ENCODE data around the gene SFXN1.
"Not testable (repeated sequence)": the region's sequence is repeated elsewhere in the genome, so short reads cannot be mapped to it uniquely, and the experiment has no call there.

The SFXN1 gene

DNA sequence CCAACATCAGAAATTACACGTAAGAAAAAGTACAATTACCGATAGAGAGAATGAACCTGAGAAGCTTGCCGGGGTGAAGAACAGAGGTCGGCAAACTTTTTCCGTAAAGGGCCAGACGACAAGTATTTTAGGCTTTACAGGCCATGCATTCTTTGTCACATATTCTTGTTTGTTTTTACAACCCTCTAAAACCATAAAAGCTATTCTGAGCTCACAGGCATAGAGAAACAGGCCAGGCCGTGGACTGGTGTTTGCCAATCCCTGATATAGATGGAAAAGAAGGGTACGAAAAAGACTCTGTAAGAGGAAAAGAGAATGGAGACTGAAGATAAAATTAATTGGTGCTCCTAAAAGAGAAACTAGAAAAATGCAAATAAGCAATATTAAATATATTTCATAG is 15.4 kb downstream of the SFXN1 start:
- H3K79me2 ChIP-seq (ENCODE audit: control insufficient read depth, insufficient read depth, low read length, poor library complexity): no peaks in the 10 kb centered on the region
- H3K9ac ChIP-seq (ENCODE audit: low read length): no peak overlapping the region

DNA sequence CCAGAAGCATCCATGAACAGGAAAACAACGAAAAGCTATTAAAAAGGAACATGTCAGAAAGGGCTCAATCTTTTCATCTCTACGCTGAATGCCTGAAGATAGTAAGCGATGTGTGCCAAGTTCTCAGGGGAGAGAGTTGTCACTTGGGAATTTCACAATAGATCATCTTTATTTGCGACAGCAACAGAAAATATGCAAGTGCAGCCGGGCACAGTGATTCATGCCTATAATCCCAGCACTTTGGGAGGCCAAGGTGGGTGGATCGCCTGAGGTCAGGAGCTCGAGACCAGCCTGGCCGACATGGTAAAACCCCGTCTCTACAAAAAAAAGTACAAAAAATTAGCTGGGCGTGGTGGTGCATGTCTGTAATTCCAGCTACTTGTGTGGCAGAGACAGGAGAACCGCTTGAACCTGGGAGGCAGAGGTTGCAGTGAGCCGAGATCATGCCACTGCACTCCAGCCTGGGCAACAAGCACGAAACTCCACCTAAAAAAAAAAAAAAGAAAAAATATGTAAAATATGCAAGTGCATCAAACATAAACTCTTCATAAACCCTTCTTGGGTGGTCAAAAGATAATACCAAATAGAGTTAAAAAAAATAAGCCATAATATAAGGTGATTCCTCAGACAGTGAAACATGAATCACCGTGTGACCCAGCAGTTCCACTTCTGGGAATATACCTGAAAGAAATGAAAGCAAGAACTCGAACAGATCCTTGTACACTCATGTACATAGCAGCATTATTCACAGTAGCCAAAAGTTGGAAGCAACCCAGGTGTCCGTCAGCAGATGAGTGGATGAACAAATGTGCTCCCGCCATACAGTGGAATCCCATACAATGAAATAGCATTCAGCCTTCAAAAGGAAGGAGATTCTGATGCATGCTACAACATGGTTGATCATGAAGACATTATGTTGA is 16.2 kb downstream of the SFXN1 start:
- DNase-seq: peak in 1 of 2 donors; percentile 68
- no peak overlapping the region for H3K23ac ChIP-seq (ENCODE audit: low read length)
- H2AFZ ChIP-seq (ENCODE audit: insufficient read depth, low read length, poor library complexity): no peak overlapping the region
- peak overlapping the region; percentile 39 for H3K27ac ChIP-seq (ENCODE audit: low read depth, low read length)
- H3K18ac ChIP-seq (ENCODE audit: low read length): no peak overlapping the region
- no peak overlapping the region for H2BK5ac ChIP-seq (ENCODE audit: low read depth, low read length, poor library complexity)
- no peak overlapping the region for H3K14ac ChIP-seq (ENCODE audit: low read length)
- no peak overlapping the region for H3K4ac ChIP-seq (ENCODE audit: low read depth, low read length)
- peak overlapping the region; percentile 21 for H4K91ac ChIP-seq (ENCODE audit: low read depth, low read length)
- no peak overlapping the region for H2AK5ac ChIP-seq (ENCODE audit: low read length)
- no peak overlapping the region for H2BK120ac ChIP-seq (ENCODE audit: insufficient read depth, low read length, poor library complexity)
- H3K79me2 ChIP-seq (ENCODE audit: control insufficient read depth, insufficient read depth, low read length, poor library complexity): no peaks in the 10 kb centered on the region
- H4K8ac ChIP-seq (ENCODE audit: low read depth, low read length): no peak overlapping the region
- peaks cover 2% of the 10 kb centered on the region for H3K79me1 ChIP-seq (ENCODE audit: low read length)
- H3K36me3 ChIP-seq (ENCODE audit: control insufficient read depth in 1 of 2, insufficient read depth in 2 of 2, low read length in 2 of 2): peaks cover 18 to 29% of the 10 kb centered on the region in 2 experiments
- no peak overlapping the region for H2BK12ac ChIP-seq (ENCODE audit: low read length)
- no peak overlapping the region for H3K4me2 ChIP-seq (ENCODE audit: low read length)
- H4K12ac ChIP-seq (ENCODE audit: low read depth, low read length): no peak overlapping the region
- H3K9me3 ChIP-seq (ENCODE audit: insufficient read depth, low read depth, low read length): no peaks in the 10 kb centered on the region
- H3K9ac ChIP-seq (ENCODE audit: low read length): no peak overlapping the region
- peaks cover 0 to 7% of the 10 kb centered on the region in 2 experiments for H3K4me1 ChIP-seq (ENCODE audit: control insufficient read depth in 1 of 2, insufficient read depth in 2 of 2, low read length in 2 of 2)
- H3K27me3 ChIP-seq (ENCODE audit: insufficient read depth, low read length): no peaks in the 10 kb centered on the region
- no CpG with 5 or more reads among the region's 17 CpGs for WGBS (ENCODE audit: extremely low coverage, insufficient coverage, insufficient read length)
- no peak overlapping the region for H3K4me3 ChIP-seq (ENCODE audit: low read depth, low read length)

More for the DNA sequence above, 15.4 kb downstream of the SFXN1 start:
- Histone ChIP-seq H3K4me2 (ENCODE audit: low read length) (no peak overlapping the region), H3K27me3 (ENCODE audit: insufficient read depth, low read length) (no peaks in the 10 kb centered on the region), H3K4me1 (ENCODE audit: control insufficient read depth in 1 of 2, insufficient read depth in 2 of 2, low read length in 2 of 2) (peaks cover 0 to 8% of the 10 kb centered on the region in 2 experiments), H3K79me1 (ENCODE audit: low read length) (peaks cover 2% of the 10 kb centered on the region), H3K4me3 (ENCODE audit: low read depth, low read length) (no peak overlapping the region), H2BK12ac (ENCODE audit: low read length) (no peak overlapping the region), H3K4ac (ENCODE audit: low read depth, low read length) (no peak overlapping the region), H3K14ac (ENCODE audit: low read length) (no peak overlapping the region), H3K27ac (ENCODE audit: low read depth, low read length) (no peak overlapping the region), H3K18ac (ENCODE audit: low read length) (no peak overlapping the region), H3K23ac (ENCODE audit: low read length) (no peak overlapping the region), H3K36me3 (ENCODE audit: control insufficient read depth in 1 of 2, insufficient read depth in 2 of 2, low read length in 2 of 2) (peaks cover 18 to 31% of the 10 kb centered on the region in 2 experiments), H2BK5ac (ENCODE audit: low read depth, low read length, poor library complexity) (no peak overlapping the region), H2AK5ac (ENCODE audit: low read length) (no peak overlapping the region), H4K12ac (ENCODE audit: low read depth, low read length) (no peak overlapping the region), H3K9me3 (ENCODE audit: insufficient read depth, low read depth, low read length) (no peaks in the 10 kb centered on the region), H2BK120ac (ENCODE audit: insufficient read depth, low read length, poor library complexity) (no peak overlapping the region), H4K8ac (ENCODE audit: low read depth, low read length) (no peak overlapping the region), H2AFZ (ENCODE audit: insufficient read depth, low read length, poor library complexity) (no peak overlapping the region), H4K91ac (ENCODE audit: low read depth, low read length) (no peak overlapping the region)
- no CpG with 5 or more reads among the region's 8 CpGs for WGBS (ENCODE audit: extremely low coverage, insufficient coverage, insufficient read length)
- no peak for DNase-seq

DNA sequence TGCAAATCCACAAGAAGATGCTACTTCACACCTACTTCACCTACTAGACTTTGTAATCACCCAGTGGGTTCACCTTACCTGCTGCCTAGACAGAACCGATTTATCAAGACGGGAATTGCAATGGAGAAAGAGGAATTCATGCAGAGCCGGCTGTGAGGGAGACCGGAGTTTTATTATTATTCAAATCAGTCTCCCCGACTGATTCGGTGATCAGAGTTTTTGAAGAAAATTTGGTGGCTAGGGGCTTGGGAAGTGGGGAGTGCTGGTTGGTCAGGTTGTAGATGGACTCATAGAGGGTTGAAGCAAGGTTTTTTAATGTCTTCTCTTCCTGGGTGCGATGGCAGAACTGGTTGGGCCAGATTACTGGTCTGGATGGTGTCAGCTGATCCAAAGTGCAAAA is 23.4 kb downstream of the SFXN1 start:
- Histone ChIP-seq H3K18ac (ENCODE audit: low read length) (peak overlapping the region; percentile 71), H2BK120ac (ENCODE audit: insufficient read depth, low read length, poor library complexity) (peak overlapping the region; percentile 53), H3K27ac (ENCODE audit: low read depth, low read length) (peak overlapping the region; percentile 48)

DNA sequence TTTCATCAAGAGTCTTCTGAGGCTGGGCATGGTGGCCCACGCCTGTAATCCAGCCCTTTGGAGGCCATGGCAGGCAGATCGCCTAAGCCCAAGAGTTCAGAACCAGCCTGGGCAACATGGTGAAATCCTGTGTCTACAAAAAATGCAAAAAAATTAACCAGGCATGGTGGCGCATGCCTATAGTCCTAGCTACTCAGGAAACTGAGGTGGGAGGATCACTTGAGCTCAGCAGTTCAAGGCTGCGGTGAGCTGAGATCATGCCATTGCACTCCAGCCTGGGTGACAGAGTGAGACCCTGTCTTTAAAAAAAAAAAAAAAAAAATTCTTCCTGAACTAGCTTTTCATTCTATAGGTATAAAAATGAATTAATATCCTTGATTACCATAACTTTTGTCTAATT is 29.3 kb downstream of the SFXN1 start:
- not testable (repeated sequence) for H2AFZ ChIP-seq (ENCODE audit: insufficient read depth, low read length, poor library complexity); H2AK5ac ChIP-seq (ENCODE audit: low read length); H4K8ac ChIP-seq (ENCODE audit: low read depth, low read length); H3K27ac ChIP-seq (ENCODE audit: low read depth, low read length); H3K4ac ChIP-seq (ENCODE audit: low read depth, low read length); H2BK12ac ChIP-seq (ENCODE audit: low read length); H2BK5ac ChIP-seq (ENCODE audit: low read depth, low read length, poor library complexity); H3K4me3 ChIP-seq (ENCODE audit: low read depth, low read length); H3K9me3 ChIP-seq (ENCODE audit: insufficient read depth, low read depth, low read length); H3K9ac ChIP-seq (ENCODE audit: low read length); H4K91ac ChIP-seq (ENCODE audit: low read depth, low read length); H3K27me3 ChIP-seq (ENCODE audit: insufficient read depth, low read length); H3K18ac ChIP-seq (ENCODE audit: low read length); H3K79me1 ChIP-seq (ENCODE audit: low read length); H3K23ac ChIP-seq (ENCODE audit: low read length); H3K79me2 ChIP-seq (ENCODE audit: control insufficient read depth, insufficient read depth, low read length, poor library complexity); DNase-seq; H2BK120ac ChIP-seq (ENCODE audit: insufficient read depth, low read length, poor library complexity); H4K12ac ChIP-seq (ENCODE audit: low read depth, low read length); H3K14ac ChIP-seq (ENCODE audit: low read length); H3K4me1 ChIP-seq (ENCODE audit: control insufficient read depth in 1 of 2, insufficient read depth in 2 of 2, low read length in 2 of 2); H3K4me2 ChIP-seq (ENCODE audit: low read length)
- no CpG with 5 or more reads among the region's 4 CpGs for WGBS (ENCODE audit: extremely low coverage, insufficient coverage, insufficient read length)
- peaks cover 11 to 20% of the 10 kb centered on the region in 2 experiments for H3K36me3 ChIP-seq (ENCODE audit: control insufficient read depth in 1 of 2, insufficient read depth in 2 of 2, low read length in 2 of 2)

More for the DNA sequence above, 23.4 kb downstream of the SFXN1 start:
- H2BK12ac ChIP-seq (ENCODE audit: low read length): peak overlapping the region; percentile 9
- no peak overlapping the region for H2AFZ ChIP-seq (ENCODE audit: insufficient read depth, low read length, poor library complexity)
- peak overlapping the region; percentile 6 for H3K4ac ChIP-seq (ENCODE audit: low read depth, low read length)
- peak overlapping the region; percentile 56 for H2BK5ac ChIP-seq (ENCODE audit: low read depth, low read length, poor library complexity)
- no CpG with 5 or more reads among the region's 7 CpGs for WGBS (ENCODE audit: extremely low coverage, insufficient coverage, insufficient read length)
- H2AK5ac ChIP-seq (ENCODE audit: low read length): no peak overlapping the region
- H4K91ac ChIP-seq (ENCODE audit: low read depth, low read length): no peak overlapping the region
- peaks cover 5 to 7% of the 10 kb centered on the region in 2 experiments for H3K36me3 ChIP-seq (ENCODE audit: control insufficient read depth in 1 of 2, insufficient read depth in 2 of 2, low read length in 2 of 2)
- H3K9ac ChIP-seq (ENCODE audit: low read length): no peak overlapping the region
- no peak overlapping the region for H4K12ac ChIP-seq (ENCODE audit: low read depth, low read length)
- peak; percentile 17 to 44 for DNase-seq
- peaks cover 7% of the 10 kb centered on the region for H3K79me1 ChIP-seq (ENCODE audit: low read length)
- H3K79me2 ChIP-seq (ENCODE audit: control insufficient read depth, insufficient read depth, low read length, poor library complexity): no peaks in the 10 kb centered on the region
- H3K4me1 ChIP-seq (ENCODE audit: control insufficient read depth in 1 of 2, insufficient read depth in 2 of 2, low read length in 2 of 2): peaks cover 6 to 7% of the 10 kb centered on the region in 2 experiments
- no peaks in the 10 kb centered on the region for H3K9me3 ChIP-seq (ENCODE audit: insufficient read depth, low read depth, low read length)
- H3K14ac ChIP-seq (ENCODE audit: low read length): no peak overlapping the region
- peak overlapping the region; percentile 35 for H3K4me2 ChIP-seq (ENCODE audit: low read length)
- no peak overlapping the region for H3K23ac ChIP-seq (ENCODE audit: low read length)
- H3K27me3 ChIP-seq (ENCODE audit: insufficient read depth, low read length): no peaks in the 10 kb centered on the region
- no peak overlapping the region for H3K4me3 ChIP-seq (ENCODE audit: low read depth, low read length)
- H4K8ac ChIP-seq (ENCODE audit: low read depth, low read length): peak overlapping the region; percentile 11
